Activated CD4-positive, alpha-beta T cell treated with anti-CD3 and anti-CD28 coated beads for 48 hours (primary cell): ENCODE results near the gene MFN2.

Source experiments
- DNase-seq: peaks from one replicate; pipeline ENCODE4 v3.0.0-alpha.2; 2020

The MFN2 gene

DNA sequence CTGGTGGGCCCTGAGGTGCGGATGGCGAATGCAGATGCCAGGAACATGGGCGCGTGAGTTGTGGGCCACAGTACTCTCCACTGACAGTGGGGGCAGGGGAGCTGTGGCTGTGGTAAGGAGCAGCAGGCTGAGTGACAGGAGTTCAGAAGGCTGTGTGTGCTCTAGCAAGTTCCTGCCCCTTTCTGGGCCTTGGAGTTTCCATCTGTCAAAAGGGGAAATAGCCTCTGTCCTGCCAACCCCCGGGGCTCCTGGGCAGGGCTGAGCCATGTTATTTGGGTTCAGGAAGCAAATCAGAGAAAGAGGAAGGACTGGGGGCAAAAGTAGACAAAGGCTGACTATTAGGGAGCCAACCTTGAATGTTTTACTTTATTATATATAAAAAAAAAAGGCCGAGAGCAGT, 19.5 kb upstream of the MFN2 start:
- DNase-seq: no peak

DNA sequence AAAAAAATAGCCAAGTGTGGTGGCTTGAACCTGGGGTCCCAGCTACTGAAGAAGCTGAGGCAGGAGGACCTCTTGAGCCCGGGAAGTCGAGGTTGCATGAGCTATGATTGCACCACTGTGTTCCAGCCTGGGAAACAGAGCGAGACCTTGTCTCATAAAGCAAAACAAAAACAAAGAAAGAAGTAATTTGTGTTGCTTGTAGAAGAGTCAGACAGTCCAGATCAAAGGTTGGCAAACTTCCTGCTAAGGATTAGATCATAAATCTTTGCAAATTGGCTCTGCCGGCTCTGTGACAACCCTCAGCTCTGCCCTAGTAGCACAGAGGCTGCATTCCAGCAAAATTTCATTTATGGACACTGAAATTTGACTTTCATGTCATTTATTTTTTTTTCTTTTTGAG, 19.0 kb upstream of the MFN2 start:
- no peak for DNase-seq

DNA sequence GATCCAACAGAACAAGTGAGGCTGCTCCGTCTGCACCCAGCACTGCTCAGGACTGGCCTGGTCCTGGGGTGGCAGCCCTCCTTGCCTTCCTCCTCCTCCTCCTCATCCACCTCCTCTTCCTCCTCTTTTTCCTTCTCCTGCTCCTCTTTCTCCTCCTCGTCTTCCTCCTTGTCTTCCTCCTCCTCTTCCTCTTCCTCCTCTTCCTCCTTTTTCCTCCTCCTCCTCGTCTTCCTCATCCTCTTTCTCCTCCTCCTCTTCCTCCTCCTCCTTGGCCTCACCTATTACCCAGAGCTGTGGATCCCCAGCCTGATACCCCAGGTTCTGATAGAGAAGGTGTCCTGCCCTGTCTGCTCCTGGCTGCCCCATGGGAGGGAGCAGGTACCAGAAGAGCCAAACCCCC, 16.6 kb upstream of the MFN2 start:
- no peak for DNase-seq

DNA sequence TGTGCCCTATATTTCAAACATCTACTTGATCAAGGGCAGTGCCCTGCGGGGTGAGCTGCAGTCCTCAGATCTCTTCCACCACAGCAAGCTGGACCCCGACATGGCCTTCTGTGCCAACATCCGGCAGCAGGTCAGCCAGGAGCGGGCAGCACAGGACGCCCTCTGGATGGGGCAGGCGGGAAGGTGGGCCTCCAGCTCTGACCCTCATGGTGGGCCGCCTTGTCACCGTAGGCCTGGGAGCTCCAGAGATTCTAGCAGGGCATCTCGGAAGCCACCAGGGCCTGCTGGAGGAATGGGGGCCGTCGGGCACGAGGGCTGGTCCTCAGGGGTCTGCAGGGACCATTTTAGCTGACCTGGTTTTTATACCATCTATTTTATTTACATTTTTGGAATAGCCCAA, 15.6 kb upstream of the MFN2 start:
- no peak for DNase-seq

DNA sequence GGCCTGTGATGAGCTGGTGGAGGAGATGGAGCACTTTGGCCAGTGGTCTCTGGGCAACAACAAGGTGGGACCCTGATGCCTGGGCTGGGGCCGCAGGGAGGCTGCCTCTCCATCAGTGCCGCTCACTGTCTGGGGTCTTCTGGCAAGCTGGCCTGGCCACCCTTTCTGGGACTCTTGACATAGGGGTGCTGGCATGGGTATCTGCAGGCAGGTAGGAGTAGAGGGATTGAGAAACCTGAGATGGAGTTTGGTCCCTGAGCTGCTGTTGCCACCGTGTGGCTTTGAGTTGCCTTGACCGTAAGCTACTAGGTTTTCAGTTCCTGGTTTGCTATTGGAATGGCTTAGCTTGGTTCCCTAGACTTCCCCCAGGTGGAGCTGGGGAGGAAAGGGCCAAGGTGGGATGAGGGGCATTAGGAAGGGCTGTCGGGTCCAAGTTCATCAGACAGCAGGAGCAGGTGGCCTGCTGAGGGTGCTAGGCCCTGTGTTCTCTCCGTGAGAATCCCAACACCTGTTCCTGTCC, 13.2 kb upstream of the MFN2 start:
- DNase-seq: no peak

DNA sequence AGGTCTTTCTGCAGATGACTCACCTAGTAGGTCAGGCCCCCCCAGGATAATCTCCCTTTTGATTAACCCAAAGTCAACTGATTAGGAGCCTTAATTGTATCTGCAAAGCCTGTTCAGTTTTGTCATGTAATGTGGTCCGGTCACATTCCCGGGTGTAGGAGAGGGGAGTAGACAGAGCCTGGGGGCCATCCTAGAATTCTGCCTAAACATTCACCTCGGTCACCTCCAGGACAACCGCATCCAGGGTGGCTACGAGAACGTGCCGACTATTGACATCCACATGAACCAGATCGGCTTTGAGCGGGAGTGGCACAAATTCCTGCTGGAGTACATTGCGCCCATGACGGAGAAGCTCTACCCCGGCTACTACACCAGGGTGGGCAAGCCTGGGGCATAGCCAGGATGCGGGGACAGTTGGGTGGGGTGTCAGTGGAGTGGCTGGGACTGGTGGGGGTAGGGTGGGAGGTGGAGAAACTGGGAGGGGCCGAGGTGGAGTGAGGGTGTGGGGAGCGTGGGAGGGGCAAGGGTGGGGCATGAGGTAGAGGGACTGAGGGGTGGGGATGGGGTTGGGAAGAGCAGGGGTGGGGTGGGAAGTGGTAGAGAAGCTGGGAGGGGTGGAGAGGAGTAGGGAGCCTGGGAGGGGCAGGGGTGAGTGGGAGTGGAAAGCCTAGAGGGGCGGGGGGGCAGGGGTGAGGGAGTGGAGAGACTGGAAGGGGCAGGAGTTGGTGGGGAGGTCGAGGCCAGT, 9.6 kb upstream of the MFN2 start:
- DNase-seq: no peak

DNA sequence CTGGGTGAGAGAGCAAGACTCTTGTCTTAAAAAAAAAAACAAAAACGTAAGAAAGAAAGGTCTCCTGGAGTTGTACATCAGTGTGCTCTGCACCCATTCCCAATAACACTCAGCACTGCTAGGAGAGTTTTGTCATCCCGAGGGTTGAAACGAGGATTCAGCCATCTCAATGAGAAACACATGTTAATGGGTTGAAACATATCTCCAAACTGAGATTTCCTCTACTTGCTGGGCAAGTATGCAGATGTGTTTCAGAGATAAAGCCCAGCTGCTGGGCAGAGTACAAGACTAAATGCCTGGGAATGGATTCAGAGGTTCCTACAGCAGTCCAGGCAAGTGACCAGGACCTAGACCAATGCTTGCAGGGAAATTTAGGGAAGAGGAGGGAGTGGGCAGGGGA, 2.6 kb upstream of the MFN2 start:
- no peak for DNase-seq

DNA sequence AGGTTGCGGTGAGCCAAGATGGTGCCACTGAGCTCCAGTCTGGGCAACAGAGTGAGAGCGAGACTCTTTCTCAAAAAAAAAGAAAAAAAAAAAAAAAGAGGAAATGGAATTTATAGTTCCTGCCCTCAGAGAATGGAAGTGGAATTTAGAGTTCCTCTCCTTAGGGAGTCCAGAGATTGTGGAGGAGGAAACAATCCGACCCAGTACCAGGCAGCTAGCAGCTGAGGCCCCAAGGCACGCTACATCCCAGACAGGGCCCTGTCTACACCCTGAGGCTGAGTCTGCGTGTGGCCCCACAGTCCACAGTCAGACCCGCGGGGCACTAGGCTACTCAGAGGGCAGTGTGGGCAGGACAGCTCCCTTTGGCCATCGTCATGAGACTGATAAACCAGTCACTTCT, 1.9 kb upstream of the MFN2 start:
- DNase-seq: no peak

DNA sequence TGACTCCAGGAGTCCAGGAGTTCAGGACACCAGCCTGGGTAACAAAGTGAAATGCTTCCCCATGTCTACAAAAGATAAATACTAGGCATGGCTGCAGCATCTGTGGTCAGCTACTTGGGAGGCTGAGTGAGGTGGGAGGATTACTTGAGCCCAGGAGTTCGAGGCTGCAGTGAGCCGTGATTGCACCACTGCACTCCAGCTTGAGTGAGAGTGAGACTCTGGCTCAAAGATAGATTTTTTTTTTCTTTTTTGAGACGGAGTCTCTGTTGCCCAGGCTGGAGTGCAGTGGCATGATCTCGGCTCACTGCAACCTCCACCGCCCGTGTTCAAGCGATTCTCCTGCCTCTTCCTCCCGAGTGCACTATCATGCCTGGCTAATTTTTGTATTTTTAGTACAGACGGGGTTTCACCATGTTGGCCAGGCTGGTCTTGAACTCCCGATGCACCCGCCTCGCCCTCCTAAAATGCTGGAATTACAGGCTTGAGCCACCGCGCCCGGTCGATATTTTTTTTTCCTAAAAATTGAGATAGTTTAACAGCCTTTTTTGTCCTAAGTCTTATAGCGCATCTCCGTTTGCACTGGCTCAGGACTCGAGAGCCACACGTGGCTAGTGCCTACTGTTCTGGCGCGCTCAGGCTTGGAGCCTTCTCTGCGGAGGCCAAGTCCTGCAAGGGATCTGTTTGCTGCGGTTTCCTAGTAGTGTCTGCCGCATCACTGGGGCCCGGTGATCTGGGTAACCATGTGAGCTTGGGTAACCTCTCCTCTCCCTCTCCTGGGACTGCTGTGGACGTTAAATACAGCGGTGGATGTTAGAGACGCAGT, 1.0 kb upstream of the MFN2 start:
- DNase-seq: no peak

DNA sequence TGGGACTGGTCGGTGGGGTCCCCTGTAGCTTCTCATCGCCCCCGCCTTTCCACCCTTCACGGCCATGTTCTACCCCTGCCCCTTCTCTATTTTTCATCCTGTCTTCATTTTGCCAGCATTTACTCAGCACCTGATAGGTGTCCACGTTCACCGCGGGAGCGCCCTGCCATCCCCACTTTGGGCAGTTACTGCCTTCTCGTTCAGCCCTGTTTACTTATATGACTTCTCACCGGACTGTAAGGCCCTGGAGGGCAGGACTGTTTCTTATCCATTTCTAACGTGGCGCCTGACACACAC, 380 bp downstream of the MFN2 start:
- no peak for DNase-seq

DNA sequence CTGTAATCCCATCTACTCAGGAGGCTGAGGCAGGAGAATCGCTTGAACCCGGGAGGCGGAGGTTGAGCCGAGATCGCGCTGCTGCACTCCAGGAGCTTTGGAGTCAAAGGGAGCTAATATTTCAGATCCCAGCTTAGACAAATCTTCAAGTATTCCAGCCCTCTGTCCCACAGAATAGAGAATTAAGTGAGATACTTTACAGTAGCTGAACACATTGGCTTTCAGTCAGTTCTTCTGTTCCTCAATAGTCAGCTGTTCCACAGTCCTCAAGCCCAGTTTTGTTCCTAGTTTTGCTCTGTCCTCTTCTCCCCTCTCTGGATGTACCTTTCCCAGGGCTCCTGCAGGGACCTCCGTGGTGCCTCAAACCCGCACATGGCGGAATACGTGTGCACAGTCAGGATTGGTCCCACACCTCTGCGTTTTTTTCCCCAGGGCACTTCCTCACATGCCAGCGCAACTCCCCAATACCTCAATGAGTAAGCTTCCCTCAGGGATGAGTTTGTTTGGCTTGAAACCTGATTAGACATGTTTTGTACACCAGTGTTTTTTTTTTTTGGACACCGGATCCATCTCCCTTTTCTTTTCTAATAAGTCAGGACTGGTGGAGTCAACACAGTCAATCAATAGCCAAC, 1.2 kb downstream of the MFN2 start:
- DNase-seq: no peak

DNA sequence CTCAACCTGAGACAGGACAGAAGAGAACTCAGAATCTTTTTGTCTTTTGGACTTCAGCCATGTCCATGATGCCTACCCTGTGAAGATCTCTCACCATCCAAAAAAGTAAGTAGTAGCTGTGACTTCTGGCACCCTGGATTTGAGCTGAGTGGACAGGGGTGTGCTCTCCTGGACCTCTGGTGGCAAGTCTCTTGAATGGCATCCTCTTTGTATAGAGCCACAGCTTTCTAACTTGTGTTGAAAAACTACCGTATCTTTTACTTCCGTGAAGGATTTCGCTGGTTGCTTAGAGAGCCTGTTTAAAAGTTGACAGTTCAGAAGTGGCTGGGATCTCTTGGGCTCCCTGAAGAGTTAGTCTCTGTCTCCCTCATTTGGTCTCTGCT, 1.8 kb downstream of the MFN2 start:
- DNase-seq: peak; percentile 30

DNA sequence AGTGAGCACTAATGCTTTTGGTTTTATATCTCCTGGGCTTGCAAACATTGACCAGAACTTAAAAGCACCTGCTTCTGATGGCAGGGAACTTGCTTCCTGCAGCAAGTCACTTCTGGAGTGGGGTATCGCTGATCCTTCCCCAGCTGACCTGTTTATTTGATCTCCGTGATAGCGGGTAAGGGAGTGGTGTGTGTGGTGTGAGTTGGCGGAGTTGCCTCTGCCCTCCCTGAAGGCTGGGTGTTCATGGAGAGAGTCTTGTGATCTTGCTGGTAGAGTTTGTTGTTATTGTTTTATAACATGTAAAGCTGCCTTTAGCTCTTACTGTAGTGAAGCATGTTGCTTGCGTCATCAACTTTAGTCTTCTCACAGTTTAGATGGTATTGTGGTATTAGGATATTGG, 3.9 kb downstream of the MFN2 start:
- no peak for DNase-seq

DNA sequence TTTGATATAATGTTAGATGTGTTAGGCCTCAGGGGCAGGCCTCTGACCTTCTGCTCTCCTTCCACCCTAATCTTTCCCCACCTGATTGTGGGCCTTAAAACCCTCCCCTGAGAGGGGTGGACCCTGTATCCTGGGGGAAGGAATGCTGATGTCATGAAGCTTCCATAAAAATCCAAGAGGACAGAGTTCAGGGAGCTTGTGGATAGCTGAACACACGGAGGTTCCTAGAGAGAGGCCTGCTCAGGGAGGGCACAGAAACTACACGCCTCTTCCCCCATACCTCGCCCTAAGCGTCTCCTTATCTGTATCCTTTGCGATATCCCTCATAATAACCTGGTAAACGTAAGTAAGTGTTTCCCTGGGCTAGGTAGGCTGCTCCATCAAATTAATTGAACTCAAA, 4.3 kb downstream of the MFN2 start:
- no peak for DNase-seq

DNA sequence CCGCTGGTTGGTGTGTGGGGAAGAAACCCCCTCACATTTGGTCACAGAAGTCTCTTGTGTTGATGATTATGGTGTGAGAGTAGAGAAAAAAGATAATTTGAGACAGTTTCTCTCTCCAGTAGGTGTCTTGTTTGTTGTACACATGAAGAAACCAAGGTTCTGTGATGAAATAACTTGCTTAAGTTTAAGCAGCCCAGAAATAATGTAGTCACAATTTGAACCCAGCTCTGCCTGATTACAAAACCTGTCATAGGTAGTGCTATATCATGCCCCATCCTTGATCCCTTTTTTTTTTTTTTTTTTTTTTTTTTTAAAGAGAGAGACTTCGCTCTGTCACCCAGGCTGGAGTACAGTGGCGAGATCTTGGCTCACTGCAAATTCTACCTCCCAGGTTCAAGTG, 4.9 kb downstream of the MFN2 start:
- no peak for DNase-seq

DNA sequence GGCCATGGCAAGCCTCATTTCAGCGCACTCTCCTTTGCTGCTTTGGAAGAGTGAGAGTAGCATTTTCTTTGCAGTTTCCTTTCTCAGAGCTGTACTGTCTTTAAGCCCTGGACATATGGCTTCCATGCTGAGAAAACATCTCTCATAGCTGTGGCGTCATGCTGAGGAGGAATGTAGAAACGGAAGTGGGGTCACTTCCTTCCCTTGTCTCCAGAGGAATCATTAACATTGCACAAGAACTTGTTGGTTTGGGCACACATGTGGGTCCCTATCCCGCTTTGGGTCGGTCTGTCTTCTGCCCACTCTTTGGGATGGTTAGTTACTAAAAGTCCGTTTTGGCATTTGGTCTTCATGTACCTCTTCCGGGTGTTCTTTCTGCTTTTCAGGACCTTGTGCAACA, 5.6 kb downstream of the MFN2 start:
- no peak for DNase-seq

DNA sequence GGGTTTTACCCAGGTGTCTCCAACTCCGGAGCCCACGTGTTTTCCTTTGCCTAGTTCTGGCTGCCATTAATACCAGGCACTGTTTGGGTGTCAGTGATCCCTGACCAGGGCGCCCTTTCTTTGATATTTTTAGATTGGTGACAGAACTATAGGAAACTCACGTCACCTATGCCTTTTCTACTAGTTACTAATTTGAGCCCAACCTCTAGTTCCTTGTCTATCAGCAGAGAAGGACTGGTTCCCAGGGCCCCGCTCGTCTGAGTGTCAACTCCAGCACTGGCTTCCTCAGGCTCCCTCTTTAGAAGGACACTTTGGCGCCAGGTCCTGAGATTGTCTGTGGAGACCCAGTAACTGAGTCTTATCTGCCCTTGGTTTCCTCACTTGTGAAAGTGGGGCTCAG, 9.4 kb downstream of the MFN2 start:
- DNase-seq: no peak

DNA sequence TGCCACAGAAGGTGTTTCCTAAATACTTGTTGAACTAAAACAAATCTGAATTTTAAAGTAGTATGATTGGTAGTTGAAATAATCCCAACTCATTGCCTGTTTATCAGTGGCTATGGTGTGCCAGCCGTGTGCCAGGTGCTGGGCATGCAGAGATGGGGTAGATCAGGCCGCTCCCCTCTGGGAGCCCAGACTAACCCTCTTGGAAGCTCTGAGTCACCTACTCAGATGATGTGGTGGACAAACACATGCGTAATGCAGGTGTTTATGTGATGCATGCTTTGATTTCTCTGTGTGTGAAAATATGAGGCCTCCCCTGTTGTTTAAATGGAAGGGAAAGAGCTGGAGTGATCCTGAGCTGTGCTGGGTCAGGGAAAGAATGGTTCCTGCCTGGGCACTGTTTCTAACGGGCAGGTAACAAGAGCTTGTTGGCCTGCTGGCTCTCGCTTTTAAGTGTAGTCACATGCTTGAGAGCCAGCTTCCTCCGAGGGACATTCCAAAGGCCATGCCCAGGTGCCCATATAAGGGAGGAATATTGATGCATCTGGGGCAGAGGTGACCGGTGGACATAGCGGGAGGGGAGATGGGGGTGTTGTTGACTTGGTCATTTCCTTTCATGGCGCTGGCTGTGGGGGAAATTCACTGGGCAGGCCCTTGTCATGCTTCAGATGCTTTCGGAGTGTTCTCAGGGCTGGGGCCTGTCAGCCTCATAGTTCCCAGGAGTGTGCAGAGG, 10.2 kb downstream of the MFN2 start:
- DNase-seq: no peak

DNA sequence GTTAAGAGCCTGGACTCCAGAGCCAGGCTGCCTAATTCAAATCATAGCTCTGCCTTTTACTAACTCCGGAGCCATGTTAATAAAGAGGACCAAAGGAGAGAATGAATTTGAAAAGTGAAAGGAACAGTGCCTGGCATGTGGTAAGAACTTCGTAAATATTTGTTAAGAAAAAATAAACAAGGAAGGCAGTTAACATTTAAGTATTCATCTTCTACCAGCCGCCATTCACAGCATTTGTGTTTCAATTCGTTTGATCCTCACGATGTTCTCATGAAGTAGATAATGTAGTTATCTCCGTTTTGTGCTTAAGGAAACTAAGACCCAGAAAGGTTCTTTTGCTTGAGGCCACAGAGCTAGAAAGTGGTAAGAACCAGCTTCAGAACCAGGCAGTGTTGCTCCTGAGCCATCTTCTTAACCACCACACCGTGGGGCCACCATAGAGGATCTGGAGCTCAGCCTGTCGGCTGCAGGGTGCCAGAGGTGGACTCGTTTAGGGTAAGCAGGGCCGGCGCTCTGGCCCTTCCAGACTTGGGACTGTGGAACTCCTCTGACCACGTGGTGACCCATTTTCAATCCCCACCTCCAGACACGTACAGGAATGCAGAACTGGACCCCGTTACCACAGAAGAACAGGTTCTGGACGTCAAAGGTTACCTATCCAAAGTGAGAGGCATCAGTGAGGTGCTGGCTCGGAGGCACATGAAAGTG, 11.9 kb downstream of the MFN2 start:
- no peak for DNase-seq

DNA sequence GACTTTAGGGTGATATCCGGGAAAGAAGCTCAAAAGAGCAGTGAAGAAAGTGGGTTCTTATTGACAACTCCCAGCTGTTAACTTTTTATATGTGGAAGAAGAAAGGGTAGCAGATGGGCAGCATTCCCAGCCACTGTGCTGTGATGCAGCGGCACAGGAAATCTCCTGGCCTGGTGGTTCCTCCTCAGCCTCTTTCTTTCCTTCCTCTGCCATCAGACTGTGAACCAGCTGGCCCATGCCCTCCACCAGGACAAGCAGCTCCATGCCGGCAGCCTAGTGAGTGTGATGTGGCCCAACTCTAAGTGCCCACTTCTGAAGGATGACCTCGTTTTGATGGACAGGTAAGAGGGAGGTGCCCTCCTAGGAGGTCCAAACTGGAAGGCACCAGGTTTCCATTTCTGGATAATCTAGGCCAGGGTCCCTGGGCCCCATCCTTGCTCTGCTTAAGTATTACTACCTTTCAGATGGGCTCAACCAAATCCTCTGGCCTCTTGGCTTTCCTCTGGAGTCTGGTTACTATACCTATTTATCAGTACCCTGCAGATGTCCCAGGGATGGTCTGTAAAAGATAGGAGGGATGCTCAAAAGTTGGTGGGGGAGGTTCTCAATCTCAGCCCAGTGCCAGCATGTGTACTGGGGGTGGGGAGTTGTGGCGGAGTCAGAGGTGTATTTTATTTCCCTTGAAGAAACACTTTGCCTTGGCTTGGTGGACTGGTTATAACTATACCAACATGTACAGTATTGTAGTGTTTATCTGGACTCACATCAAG, 17.0 kb downstream of the MFN2 start:
- no peak for DNase-seq

DNA sequence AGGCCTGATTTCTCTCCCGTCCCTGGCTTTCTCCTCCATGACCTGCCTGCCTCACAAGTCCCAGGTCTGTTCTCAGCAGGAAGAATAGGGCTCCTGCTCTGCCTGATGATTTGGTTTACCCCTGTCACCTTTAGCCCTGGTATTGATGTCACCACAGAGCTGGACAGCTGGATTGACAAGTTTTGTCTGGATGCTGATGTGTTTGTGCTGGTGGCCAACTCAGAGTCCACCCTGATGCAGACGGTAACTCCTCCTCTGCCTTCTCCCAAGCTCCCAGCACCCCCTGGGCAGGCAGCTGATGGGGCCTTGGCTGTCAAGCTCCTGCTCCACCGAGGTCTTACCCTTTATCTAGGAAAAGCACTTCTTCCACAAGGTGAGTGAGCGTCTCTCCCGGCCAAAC, 18.4 kb downstream of the MFN2 start:
- DNase-seq: no peak

DNA sequence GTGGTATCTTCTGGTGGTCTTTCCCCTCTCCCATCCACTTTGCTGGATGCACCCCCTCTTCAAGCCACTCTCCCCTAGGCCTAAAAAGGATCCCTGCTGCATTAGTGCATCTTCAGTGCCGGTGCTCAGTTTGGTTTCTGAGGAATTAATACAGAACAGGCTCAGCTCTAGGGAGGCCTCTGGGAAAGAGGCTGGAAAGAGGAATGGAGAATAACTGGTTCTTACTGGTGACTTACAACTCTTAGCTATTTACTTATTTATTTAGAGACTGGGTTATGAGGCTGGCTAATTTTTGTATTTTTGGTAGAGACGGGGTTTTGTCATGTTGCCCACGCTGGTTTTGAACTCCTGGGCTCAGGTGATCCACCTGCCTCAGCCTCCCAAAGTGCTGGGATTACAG, 19.0 kb downstream of the MFN2 start:
- DNase-seq: no peak
